ENCODE results near the gene SHE.

SHE gene

GRCh38 chr1:154469844-154470560, 32.2 kb downstream of the SHE start:
- peaks cover 8% of the 10 kb centered on the region; the same call in 1 of the 2 replicates for H3K4me1 ChIP-seq (ENCODE audit: low read length)
- peaks cover 35% of the 10 kb centered on the region for H3F3A ChIP-seq (ENCODE audit: insufficient read depth, low read length)
- no peak overlapping the region for H3K9ac ChIP-seq (ENCODE audit: low read length)
- no peak for DNase-seq
- H3K4me3 ChIP-seq (ENCODE audit: low read length) = no peak overlapping the region
- no peak overlapping the region for H3K4me2 ChIP-seq (ENCODE audit: low read depth, low read length)
- no peak overlapping the region for H2AFZ ChIP-seq (ENCODE audit: low read length)
- no peaks in the 10 kb centered on the region for H3K79me2 ChIP-seq (ENCODE audit: low read length)
- H3K9me2 ChIP-seq (replicated peaks; ENCODE audit: insufficient read depth, low read length) = no peaks in the 10 kb centered on the region
- no peaks in the 10 kb centered on the region for H3K9me3 ChIP-seq (replicated peaks; ENCODE audit: insufficient read depth, low read length)
- no peaks in the 10 kb centered on the region for H4K20me1 ChIP-seq (ENCODE audit: insufficient read depth, low read length)
- no peaks in the 10 kb centered on the region; the same call in 1 of the 2 replicates for H3K36me3 ChIP-seq (replicated peaks; ENCODE audit: insufficient read depth, low read length)
- H3K27me3 ChIP-seq (replicated peaks; ENCODE audit: insufficient read depth, low read length) = no peaks in the 10 kb centered on the region
- H3K27ac ChIP-seq (ENCODE audit: low read length) = no peak overlapping the region
- TF ChIP-seq EZH2 (optimal IDR thresholded peaks at IDR 0.05; ENCODE audit: low read depth, low read length) (no peak), EZH2phosphoT487 (IDR thresholded peaks at IDR 0.05; ENCODE audit: low read length) (no peak)

GRCh38 chr1:154468535-154469250, 33.5 kb downstream of the SHE start:
- DNase-seq = no peak
- H3K27me3 ChIP-seq (replicated peaks; ENCODE audit: insufficient read depth, low read length) = no peaks in the 10 kb centered on the region

DNA sequence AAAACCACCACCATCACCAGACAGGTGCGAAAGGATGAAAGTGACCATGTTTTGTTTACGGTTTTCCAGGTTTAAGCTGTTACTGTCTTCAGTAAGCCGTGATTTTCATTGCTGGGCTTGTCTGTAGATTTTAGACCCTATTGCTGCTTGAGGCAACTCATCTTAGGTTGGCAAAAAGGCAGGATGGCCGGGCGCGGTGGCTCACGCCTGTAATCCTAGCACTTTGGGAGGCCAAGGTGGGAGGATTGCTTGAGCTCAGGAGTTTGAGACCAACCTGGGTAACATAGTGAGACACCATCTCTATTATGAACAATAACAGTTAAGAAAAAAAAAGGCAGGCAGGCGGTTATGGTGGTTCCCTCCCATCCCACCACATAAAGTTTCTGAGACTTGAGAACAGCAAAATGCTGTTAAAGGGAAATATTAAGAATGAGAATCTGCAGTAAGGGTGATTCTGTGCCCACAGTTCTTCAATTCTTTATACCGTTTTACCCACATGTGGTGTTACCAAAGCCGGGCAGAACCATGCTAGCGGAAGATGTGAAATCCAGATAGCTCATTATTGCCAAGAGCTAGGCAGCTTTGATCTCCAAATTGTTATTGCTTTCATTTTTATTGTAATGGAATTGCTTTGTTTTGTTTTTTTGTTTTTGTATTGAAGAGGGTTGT, 34.6 kb downstream of the SHE start:
- H3K9me3 ChIP-seq (replicated peaks; ENCODE audit: insufficient read depth, low read length) = no peaks in the 10 kb centered on the region
- no peaks in the 10 kb centered on the region for H3K27me3 ChIP-seq (replicated peaks; ENCODE audit: insufficient read depth, low read length)
- H2AFZ ChIP-seq (ENCODE audit: low read length) = no peak overlapping the region
- H3K9me2 ChIP-seq (replicated peaks; ENCODE audit: insufficient read depth, low read length) = no peaks in the 10 kb centered on the region
- TF ChIP-seq CTCF (IDR thresholded peaks at IDR 0.05; ENCODE audit: low read length) = no peak
- no peak for TF ChIP-seq EZH2 (optimal IDR thresholded peaks at IDR 0.05; ENCODE audit: low read depth, low read length)
- TF ChIP-seq EZH2phosphoT487 (IDR thresholded peaks at IDR 0.05; ENCODE audit: low read length) = no peak
- peaks cover 35% of the 10 kb centered on the region for H3F3A ChIP-seq (ENCODE audit: insufficient read depth, low read length)
- no peaks in the 10 kb centered on the region for H4K20me1 ChIP-seq (ENCODE audit: insufficient read depth, low read length)
- no peak overlapping the region for H3K9ac ChIP-seq (ENCODE audit: low read length)
- DNase-seq = no peak
- no peaks in the 10 kb centered on the region; the same call in 1 of the 2 replicates for H3K36me3 ChIP-seq (replicated peaks; ENCODE audit: insufficient read depth, low read length)
- H3K79me2 ChIP-seq (ENCODE audit: low read length) = no peaks in the 10 kb centered on the region
- peaks cover 8% of the 10 kb centered on the region; the same call in 1 of the 2 replicates for H3K4me1 ChIP-seq (ENCODE audit: low read length)
- H3K4me2 ChIP-seq (ENCODE audit: low read depth, low read length) = no peak overlapping the region
- no peak overlapping the region for H3K27ac ChIP-seq (ENCODE audit: low read length)
- no peak overlapping the region for H3K4me3 ChIP-seq (ENCODE audit: low read length)

More at GRCh38 chr1:154468535-154469250, 33.5 kb downstream of the SHE start:
- no peak overlapping the region for H2AFZ ChIP-seq (ENCODE audit: low read length)
- H3K36me3 ChIP-seq (replicated peaks; ENCODE audit: insufficient read depth, low read length) = no peaks in the 10 kb centered on the region; the same call in 1 of the 2 replicates
- no peak overlapping the region for H3K27ac ChIP-seq (ENCODE audit: low read length)
- H3K9me3 ChIP-seq (replicated peaks; ENCODE audit: insufficient read depth, low read length) = no peaks in the 10 kb centered on the region
- H4K20me1 ChIP-seq (ENCODE audit: insufficient read depth, low read length) = no peaks in the 10 kb centered on the region
- H3K4me3 ChIP-seq (ENCODE audit: low read length) = no peak overlapping the region
- H3K9me2 ChIP-seq (replicated peaks; ENCODE audit: insufficient read depth, low read length) = no peaks in the 10 kb centered on the region
- H3F3A ChIP-seq (ENCODE audit: insufficient read depth, low read length) = peaks cover 35% of the 10 kb centered on the region
- H3K9ac ChIP-seq (ENCODE audit: low read length) = no peak overlapping the region
- TF ChIP-seq EZH2 (optimal IDR thresholded peaks at IDR 0.05; ENCODE audit: low read depth, low read length) = no peak
- TF ChIP-seq CTCF (IDR thresholded peaks at IDR 0.05; ENCODE audit: low read length) = no peak
- no peak for TF ChIP-seq EZH2phosphoT487 (IDR thresholded peaks at IDR 0.05; ENCODE audit: low read length)
- H3K4me1 ChIP-seq (ENCODE audit: low read length) = peaks cover 8% of the 10 kb centered on the region; the same call in 1 of the 2 replicates
- H3K4me2 ChIP-seq (ENCODE audit: low read depth, low read length) = no peak overlapping the region
- no peaks in the 10 kb centered on the region for H3K79me2 ChIP-seq (ENCODE audit: low read length)
